Thyroid gland (tissue), 4 donors: ENCODE measurements around the gene CBLIF.

Experiments
- POLR2A ChIP-seq, 2 donors: fragments of 450-650 bp; IDR thresholded peaks; one replicate each; pipeline ENCODE4 v1.6.1; 2017; ENCODE audit warnings: antibody characterized with exemption in 2 of 2, mild to moderate bottlenecking in 2 of 2, moderate library complexity in 1 of 2
- TF ChIP-seq, protein P1 (sequence below), 6 experiments: fragments of 200-600 bp in 3 of 6; fragments of 450-650 bp in 3 of 6; sonication (generic) in 3 of 6; IDR thresholded peaks; one replicate each; pipeline ENCODE4 v1.5.1; 2016 to 2019; ENCODE audit warnings: antibody characterized with exemption in 6 of 6, mild to moderate bottlenecking in 2 of 6, inconsistent platforms in 1 of 6, moderate library complexity in 1 of 6

- TF ChIP-seq, protein P1, sequence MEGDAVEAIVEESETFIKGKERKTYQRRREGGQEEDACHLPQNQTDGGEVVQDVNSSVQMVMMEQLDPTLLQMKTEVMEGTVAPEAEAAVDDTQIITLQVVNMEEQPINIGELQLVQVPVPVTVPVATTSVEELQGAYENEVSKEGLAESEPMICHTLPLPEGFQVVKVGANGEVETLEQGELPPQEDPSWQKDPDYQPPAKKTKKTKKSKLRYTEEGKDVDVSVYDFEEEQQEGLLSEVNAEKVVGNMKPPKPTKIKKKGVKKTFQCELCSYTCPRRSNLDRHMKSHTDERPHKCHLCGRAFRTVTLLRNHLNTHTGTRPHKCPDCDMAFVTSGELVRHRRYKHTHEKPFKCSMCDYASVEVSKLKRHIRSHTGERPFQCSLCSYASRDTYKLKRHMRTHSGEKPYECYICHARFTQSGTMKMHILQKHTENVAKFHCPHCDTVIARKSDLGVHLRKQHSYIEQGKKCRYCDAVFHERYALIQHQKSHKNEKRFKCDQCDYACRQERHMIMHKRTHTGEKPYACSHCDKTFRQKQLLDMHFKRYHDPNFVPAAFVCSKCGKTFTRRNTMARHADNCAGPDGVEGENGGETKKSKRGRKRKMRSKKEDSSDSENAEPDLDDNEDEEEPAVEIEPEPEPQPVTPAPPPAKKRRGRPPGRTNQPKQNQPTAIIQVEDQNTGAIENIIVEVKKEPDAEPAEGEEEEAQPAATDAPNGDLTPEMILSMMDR (IDR thresholded peaks at IDR 0.05): no peak
- TF ChIP-seq POLR2A (IDR thresholded peaks at IDR 0.05): no peak
These were observed at the start of gene CBLIF for GRCh38 chr11:59845399-59845798.
